ENCODE results near the gene FRRS1. TPM values are rescaled to one million over a fixed set of nuclear protein-coding genes. Genes with fewer than 3 reads are reported as not detected.

The FRRS1 gene
- total and polyA plus RNA-seq, 2 of the 4 experiments (the other 2 are of a cell fraction): 3.8 to 23.5 TPM

GRCh38 chr1:99723251-99723650 lies 43.2 kb downstream of the FRRS1 start:
- Histone ChIP-seq H2BK15ac (ENCODE audit: low read depth, low read length) (no peak overlapping the region), H3K9ac (ENCODE audit: low read depth, low read length) (no peak overlapping the region), H2AK5ac (ENCODE audit: low read depth, low read length) (no peak overlapping the region), H3K9me1 (ENCODE audit: insufficient read depth, low read length) (no peaks in the 10 kb centered on the region), H3K36me3 (ENCODE audit: control insufficient read depth, insufficient read depth, low read length) (no peaks in the 10 kb centered on the region), H3K79me1 (ENCODE audit: low read depth in 1 of 2, low read length in 2 of 2) (no peaks in the 10 kb centered on the region), H2BK20ac (ENCODE audit: low read depth, low read length) (no peak overlapping the region), H3K9me3 (ENCODE audit: control insufficient read depth, insufficient read depth, low read length) (no peaks in the 10 kb centered on the region), H3K56ac (ENCODE audit: extremely low read depth, insufficient read depth, low read length) (no peak overlapping the region), H3K14ac (replicated peaks; ENCODE audit: low read depth, low read length) (no peak overlapping the region), H2AFZ (replicated peaks; ENCODE audit: low read length, poor library complexity) (no peak overlapping the region), H2BK5ac (ENCODE audit: low read depth, low read length, poor library complexity, severe bottlenecking) (no peak overlapping the region), H3K18ac (ENCODE audit: low read depth, low read length) (no peak overlapping the region), H2AK9ac (replicated peaks; ENCODE audit: low read depth, low read length, poor library complexity) (no peak overlapping the region), H3K4ac (ENCODE audit: low read depth, low read length) (no peak overlapping the region), H4K8ac (ENCODE audit: low read depth in 2 of 2, low read length in 2 of 2) (no peak overlapping the region), H3K4me2 (ENCODE audit: low read depth, low read length) (no peak overlapping the region), H4K20me1 (ENCODE audit: insufficient read depth, low read length) (no peaks in the 10 kb centered on the region), H2BK120ac (ENCODE audit: low read depth, low read length) (no peak overlapping the region), H3K23ac (ENCODE audit: low read depth, low read length) (no peak overlapping the region), H3K27ac (ENCODE audit: insufficient read depth, low read length) (no peak overlapping the region), H3K27me3 (ENCODE audit: control insufficient read depth, insufficient read depth, low read length) (no peaks in the 10 kb centered on the region), H4K5ac (ENCODE audit: low read depth, low read length) (no peak overlapping the region), H4K91ac (ENCODE audit: insufficient read depth, low read depth, low read length) (no peak overlapping the region), H3K4me1 (ENCODE audit: control insufficient read depth, insufficient read depth, low read length) (peaks cover 2% of the 10 kb centered on the region; the same call in 1 of the 2 replicates), H3K4me3 (ENCODE audit: insufficient read depth, low read depth, low read length) (no peak overlapping the region)
- TF ChIP-seq SMC3 (IDR thresholded peaks at IDR 0.05; ENCODE audit: low read depth, low read length) (no peak), POLR2A (IDR thresholded peaks at IDR 0.05; ENCODE audit: low read depth, low read length) (no peak), NFE2L2 (IDR thresholded peaks at IDR 0.05; ENCODE audit: low read depth, low read length) (no peak), RAD21 (IDR thresholded peaks at IDR 0.05; ENCODE audit: low read length) (no peak), MXI1 (IDR thresholded peaks at IDR 0.05; ENCODE audit: borderline replicate concordance, low read depth, low read length) (no peak), CHD1 (IDR thresholded peaks at IDR 0.05; ENCODE audit: low read depth, low read length) (no peak), ELK1 (IDR thresholded peaks at IDR 0.05; ENCODE audit: borderline replicate concordance, low read depth, low read length) (no peak), CTCF (conservative IDR thresholded peaks at IDR 0.05; ENCODE audit: low read depth, low read length) (no peak), BHLHE40 (IDR thresholded peaks at IDR 0.05; ENCODE audit: low read depth, low read length) (no peak), USF2 (IDR thresholded peaks at IDR 0.05; ENCODE audit: low read depth, low read length) (no peak), CEBPB (IDR thresholded peaks at IDR 0.05; ENCODE audit: low read depth, low read length) (no peak)
- BruUV-seq (replicated peaks): no TSS peak
- ChIA-PET CTCF (no interaction called here), POLR2A (ENCODE audit: unreplicated experiment) (no interaction called here)
- in situ Hi-C loops (cut with MboI; ENCODE audit: low sequenced_read_pairs) (no loop called here), intact Hi-C loops (cut with micrococcal nuclease) (loop anchor here (10.0 kb wide), 1 partner anchor 1058 kb away; the partner anchor contains the start of gene SNX7), dilution Hi-C loops (cut with HindIII; ENCODE audit: low sequenced_read_pairs, unreplicated experiment) (no loop called here)
- ATAC-seq (ENCODE audit: low read depth): no peak
- no peak for DNase-seq
- WGBS, 2 experiments (ENCODE audit: extremely low coverage in 2 of 2, insufficient read length in 1 of 2): no CpG with 5 or more reads among the region's 3 CpGs

Data from IMR-90 (cell line).